HG02884 (cell line): ENCODE measurements around the gene INSC.

Source experiments
- ATAC-seq: cut with Tn5 transposase; IDR thresholded peaks from one replicate; pipeline ENCODE4 v1.9.1; 2021; ENCODE audit warnings: mild to moderate bottlenecking, moderate library complexity; ENCODE audit not compliant: unreplicated experiment

INSC gene

DNA sequence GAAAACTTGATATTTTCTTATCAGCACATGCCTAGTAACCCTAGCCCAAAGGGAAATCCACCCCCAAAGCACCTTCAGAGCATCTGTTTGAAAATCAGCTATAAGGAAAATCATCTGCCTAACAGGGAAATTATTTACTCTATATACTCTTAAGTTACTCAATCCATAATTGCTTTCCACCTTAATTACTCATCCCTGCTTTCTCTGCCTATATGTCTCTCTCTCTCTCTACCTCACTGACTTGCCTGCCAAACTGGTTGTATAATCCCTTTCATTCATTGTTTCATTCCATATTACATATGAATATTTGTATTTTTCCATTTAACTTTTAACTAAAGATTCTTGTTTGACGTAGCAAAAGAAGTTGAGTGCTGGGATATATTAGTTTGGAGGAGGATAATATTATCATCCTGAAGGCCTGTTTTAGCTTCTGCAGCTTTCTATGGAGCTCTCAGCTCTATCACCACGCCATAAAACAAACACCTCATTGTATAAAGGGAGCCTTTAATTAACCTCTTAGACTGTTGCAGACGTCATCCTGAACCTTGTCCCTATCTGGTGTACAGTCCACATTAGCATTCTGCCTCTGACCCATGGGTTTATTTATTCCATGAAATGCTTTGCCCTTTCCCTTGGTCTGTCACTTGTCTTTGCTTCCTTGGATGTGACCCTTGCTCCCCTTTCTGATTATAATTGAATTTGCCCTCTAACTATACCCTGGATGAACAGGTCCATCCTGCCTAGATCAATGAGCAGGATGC is 98.9 kb downstream of the INSC start:
- ATAC-seq, result no peak

DNA sequence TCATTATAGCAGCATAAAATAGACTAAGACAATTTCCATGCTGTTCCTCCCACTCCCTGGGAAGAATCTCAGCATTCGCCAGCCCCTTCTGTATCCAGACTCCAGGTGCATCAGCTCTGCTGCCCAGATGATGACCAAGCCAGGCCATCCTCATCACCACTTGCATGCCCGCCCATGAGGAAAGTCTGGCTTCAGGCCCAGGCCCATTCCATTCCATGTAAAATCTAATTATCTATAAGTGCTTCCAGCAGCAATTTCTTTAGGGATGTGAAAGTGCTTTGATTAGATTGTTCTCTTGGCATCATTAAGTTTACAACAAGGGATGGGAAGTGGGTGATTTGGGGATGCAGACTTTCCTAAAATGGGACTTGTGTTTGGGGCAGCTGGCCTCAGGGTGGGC is 100.3 kb downstream of the INSC start:
- ATAC-seq, result no peak

DNA sequence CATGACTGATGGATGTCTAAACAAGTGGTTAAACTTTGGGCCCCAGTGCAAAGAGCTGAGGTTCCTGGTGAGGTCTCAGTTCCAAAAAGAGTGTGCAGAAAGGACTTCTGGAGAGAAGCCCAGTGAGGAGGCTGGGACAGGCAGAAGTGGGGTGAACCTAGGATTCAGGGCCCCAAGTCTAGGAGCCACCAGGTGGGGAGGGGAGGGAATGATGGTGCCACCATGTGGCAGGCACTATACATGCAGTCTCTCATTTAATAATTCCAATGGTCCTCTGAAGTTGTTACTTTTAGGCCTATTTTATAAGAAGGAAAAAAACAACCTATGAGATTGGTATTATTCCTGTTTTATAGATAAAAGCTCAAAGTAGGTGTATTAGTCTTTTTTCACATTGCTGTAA is 102.0 kb downstream of the INSC start:
- peak; percentile 77 for ATAC-seq

DNA sequence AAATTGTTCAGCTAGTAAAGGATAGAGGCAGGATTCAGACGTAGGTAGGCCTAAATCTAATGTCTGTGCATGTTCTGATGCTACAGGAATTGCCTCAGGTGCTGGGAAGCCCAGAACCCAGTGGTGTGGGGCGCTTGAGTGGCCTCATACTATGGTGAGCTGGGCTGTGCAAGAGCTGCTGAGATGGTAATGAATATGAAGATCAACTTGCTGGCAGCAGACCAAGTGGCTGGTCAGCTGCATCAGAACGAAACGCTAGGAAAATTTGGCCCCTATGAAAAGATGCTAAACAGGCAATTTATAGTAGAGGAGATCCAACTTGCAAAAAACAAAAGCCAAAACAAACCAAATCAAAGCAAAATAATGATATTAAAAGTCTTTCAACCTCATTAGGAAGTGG is 102.7 kb downstream of the INSC start:
- no peak for ATAC-seq

DNA sequence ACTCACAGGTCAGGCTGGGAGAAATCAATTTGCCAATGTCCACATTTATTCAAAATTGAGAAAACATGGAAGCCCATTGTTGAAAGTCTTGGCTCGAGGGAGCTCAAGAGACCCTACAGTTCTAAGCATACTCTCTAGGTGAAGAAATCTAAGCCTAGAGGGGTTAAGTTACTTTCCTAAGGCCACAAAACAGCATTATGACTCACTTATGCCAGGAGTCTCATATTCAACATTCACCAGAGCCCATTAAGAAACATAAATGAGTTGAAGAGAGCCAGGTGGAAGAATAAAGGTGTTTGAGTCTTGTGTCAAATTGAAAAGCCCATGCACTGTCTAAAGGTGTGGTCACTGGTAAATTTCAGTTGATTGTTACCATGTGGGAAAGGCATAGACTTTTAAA is 108.1 kb downstream of the INSC start:
- no peak for ATAC-seq

DNA sequence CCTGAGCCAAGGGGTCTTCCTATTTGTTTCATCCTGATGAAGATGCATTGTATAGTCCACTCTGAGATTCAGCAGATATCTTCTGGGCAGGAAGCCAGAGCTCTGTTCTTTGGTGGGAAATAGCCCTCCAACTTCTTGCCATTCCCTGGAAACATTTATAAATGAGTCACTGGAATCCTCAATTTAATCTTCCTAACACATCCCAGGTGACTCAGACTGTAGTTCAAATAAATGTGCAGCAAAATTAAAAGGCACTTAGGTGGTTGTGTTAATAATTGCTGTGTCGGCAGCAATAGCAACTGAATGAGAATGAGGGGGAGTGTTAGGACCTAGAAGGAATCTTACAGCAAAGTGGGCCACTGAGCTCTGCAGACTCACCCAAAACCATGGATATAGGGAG is 108.6 kb downstream of the INSC start:
- no peak for ATAC-seq

DNA sequence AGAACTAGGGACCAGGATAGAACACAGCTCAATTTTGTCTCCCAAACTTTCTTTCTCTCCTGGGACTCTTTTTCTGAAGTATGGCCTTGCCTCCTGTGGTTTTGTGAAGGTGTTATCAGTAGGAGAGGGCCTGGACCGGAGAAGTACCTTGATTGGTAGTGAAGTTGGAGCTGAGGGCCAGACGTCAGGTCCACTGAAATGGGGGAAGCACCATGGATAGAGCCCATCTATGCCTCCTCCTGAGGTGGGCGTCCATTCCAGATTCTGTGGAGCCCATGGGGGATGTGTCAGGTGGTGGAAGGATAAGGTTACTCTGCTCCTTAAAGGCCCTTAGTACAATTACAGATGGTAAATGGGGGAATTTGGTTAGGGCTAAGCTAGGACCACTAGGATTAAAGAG is 109.7 kb downstream of the INSC start:
- no peak for ATAC-seq

DNA sequence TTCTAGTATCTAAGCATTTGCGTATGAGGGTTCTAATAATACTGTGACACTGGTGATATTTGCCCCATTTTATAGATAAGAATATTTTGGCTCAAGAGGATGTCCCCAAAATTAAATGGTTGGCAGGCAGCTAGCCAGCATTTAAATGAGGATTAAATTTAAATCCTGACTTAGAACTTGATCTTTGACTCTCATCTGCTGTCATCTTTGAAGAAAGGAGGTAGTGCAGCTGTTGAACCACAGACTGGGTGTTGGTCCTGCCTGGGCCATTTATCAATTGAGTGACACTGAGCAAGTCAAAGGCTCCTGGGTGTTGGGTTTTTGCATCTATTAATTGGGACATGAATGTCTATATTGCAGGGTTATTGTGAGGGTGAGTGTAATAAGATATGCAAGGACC is 112.3 kb downstream of the INSC start:
- no peak for ATAC-seq

DNA sequence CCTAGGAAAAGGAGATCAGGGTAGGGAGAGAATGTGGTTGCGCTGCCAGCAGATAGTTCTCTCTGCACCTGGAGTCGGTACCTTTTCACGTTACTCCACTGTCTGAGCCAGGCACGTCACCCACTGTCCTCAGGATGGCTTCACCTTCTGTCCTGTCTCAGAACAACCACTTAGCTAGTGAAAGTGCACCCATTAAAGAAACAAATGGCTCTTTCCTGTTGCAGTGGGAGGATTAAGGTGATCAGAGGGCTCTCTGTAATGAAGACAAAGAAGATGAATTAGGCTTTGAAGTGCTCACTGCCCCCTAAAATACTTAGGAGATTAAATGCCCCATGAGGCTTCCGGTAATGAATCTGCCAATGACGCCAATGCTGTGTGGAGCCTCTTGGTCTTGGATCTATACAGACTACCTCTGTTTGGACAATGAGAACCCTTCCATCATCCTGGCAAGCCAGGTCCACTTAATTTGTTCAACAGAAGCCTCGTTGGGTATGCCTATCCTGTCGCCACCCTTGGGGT is 113.7 kb downstream of the INSC start:
- no peak for ATAC-seq

DNA sequence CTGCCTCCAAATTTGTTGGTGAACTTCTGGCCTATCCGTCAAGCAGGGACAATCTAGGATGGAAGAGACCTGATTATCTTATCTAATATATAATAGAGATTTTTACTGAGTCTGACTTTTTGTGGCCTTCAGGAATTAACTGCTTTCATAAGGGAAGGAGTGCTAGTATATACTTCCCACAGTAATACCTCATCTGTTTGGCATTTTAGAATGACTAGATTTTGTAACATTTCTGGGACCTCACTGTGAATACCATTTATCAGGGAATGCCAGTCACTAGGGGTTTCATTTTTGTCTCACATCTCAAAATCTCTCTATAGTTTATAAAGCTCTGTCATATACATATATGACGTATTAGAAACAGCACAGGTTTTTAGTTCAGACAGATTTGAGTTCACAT is 114.3 kb downstream of the INSC start:
- ATAC-seq, result no peak

DNA sequence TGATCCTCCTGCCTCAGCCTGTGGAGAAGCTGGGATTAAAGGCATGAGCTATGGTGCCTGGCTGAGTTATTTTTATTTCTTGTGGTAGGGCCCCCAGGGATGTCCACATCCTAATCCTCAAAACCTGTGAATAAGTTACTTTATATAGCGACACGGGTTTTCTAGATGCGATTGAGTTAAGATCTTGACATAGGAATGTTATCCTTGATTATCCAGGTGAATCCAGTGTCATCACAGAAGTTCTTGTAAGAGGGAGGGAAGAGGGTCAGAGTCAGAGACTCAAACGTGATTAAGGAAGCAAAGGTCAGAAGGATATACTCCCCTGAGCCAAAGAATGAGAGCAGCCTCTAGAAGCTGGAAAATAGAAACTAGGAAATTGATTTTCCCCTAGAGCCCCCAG is 117.8 kb downstream of the INSC start:
- no peak for ATAC-seq

DNA sequence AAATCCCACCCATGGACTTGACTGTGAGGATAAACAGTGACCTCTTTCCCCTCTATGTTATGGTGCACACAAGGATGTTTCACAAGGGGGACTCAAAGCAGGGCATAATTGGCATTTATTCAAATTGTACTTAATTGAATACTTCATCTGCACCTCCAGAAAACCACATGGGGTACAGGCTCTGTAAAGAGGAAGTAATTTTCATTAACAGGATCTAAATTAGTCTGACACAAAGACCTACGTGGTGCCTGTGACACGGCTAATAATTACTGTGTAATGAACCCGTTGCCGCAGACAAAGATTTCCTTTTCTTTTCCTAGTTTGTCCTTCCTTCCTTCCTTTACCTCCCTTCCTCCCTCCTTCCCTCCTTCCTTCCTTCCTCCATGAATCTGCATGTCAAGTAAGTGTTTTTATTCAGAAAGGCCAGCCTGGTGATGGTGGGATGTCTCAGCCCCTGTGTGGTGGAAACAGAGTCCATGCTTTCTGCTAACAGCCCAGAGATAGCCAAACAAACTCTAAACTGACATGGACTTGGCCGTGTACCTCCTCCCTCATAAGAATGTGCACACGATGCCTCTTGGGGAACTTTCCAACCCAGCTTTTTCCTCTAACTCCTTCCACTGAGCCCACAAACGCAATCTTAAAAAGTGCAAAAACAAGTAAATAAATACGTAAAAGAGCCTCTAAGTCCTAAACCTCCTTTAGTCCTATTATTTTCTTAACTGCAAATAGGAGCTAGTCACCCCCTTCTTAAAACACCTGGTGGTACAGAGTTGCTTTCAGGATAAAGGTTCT is 118.8 kb downstream of the INSC start:
- ATAC-seq, result no peak

DNA sequence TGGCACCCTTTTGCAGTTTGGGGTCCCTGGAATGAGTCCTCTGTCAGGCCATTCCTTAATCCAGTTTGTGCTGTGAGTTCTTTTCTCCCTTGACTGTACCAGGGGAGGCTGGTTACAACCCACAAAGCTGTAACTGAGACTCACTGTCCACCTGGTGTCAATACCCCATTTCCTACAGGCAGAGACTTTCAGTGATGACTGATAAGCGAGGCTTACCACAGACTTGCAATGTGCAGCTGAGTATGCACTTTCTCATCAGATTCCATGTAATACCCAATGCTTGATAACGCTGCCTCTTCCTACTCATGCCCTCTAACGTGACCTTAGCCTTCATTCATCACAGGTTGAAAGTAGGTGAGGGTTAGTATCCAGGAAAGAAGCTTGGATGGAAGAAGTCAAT is 120.1 kb downstream of the INSC start:
- no peak for ATAC-seq

DNA sequence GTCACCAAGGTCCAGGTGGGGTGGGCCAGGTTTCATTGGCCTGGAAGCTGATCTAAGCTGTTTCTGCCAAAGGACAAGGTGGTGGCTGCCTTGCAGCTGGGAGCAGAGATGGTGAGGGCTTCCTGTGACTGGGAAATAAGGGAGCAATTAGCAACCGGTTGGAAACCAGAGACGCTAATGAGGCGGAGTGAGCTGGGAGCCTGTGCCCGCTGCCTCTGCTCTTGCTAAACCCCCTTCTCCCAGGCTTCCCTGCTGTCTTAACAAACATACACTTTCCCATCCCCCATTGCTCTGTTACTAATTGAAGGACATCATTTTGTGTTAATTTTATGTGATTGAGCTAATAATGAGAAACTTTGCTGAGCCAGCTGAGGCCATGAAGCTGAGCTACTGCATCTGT is 121.8 kb downstream of the INSC start:
- no peak for ATAC-seq

DNA sequence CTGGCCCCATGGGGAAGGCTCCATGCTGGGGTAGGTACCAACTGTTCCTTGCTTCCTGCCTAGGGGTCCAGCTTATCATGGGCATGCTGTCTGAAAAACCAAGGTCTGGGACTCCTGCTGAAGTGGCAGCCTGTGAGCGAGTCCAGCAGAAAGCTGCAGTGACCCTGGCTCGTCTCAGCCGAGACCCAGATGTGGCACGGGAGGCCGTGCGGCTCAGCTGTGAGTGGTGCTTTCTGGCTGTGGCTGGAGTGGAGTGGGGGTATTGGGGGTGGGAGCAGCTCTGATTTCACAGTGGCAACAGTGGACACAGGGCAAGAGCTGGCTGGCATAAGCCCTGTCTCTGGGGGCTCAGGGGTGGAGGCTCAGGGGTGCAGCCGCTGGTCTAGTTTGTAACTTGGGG is 124.1 kb downstream of the INSC start:
- no peak for ATAC-seq

DNA sequence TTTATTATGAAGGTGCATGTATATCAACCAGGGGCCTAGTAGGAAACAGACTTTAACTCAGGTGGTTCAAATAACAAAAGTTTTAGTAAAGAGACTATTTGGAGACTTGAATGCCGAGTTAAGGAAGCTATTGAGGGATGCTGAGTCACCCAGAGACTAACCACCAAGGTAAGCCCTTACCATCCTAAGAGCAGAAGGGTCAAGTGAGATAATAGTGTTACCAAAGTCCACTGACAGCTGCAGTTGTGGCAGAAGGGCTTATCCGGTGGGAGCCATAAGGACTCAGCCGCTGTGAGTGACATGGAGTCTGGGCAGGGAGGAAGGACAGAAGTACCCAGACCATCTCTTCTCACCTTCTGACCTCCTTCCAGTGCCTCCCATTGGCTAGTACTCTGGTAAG is 134.0 kb downstream of the INSC start:
- ATAC-seq, result no peak

DNA sequence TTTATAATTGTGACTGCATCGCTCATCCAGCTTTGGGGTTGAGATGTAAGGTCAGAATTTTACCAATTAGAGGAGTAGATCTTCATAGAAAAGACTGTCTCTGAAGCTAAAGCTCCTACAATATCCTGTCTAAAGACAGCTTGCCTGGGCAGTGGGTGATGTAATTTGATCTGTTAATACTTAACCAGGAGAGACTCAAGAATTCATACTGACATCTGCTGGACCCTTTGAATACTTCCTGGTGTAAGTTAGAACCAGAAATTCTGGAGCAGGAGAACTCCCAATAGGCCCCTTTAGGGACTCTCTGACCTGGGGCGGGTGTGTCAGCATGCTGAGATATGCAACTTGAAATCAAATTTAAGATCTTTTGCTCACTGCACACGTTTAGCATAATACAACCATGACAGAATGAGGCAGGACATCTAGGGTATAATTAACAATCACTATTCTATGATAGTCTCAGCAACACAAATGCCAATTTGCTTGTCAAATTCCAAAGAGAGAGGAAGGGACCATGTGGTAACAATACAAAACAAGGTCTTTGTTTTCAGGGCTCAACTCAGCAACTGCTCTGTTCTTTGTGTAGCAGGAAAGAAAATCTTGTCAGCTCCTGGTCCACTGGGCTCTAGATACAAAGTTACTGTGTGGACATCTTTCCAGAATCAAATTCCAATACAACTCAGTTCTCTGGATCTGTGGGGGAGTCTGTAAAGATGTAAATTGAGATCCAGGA is 143.9 kb downstream of the INSC start:
- no peak for ATAC-seq

DNA sequence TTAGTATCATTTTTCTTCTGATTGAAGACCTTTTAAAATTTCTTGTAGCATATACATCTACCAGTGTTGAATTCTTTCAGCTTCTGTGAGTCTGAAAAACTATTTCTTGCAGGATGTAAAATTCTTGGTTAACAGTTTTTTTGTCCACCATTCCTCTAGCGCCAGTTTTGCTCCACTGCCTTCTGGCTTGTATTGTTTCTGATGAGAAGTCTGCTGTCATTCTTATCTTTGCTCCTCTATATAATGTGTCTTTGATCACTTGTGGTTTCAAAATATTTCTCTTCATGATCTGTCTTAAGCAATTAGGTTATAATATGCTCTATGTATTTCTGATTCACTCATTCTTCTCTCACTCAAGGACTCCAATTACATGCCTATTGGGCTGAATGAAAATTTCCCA is 152.3 kb downstream of the INSC start:
- ATAC-seq, result no peak

DNA sequence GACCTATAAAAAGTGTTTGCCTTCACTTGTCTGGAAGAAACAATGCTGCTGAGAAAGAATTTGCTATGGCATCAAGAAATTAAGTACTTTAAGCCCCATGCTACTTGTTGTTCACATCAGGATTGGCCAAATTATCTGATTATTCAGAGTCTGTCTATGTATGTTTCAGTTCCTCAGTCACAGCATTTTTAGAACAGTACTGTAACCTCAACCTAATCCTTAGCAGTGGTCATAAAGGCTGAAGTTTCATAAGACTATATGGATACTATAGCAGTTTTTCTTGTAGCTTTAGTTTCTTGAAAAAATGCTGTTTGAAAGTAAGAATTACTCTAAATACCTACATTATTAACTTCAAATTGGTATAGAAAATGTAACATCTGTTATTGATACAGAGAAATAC is 153.9 kb downstream of the INSC start:
- ATAC-seq, result no peak

DNA sequence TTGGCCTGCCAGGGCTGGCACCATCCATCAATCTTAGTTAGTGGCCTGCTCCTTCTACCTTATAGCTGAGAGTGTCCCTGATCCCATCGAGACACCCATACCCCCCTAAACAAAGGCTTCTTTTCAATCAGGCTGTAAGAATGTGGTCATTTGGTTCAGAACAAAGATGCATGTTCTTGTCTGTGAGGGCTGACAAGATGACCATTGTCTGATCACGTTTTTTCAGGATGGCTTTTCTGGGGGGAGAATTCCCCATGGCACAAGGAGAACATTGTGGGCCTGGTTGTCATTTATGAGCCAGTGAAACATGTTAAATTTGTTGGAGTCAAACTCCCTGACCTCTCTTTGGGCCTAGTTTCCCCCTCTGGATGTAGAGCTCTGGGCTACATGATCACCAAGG is 160.4 kb downstream of the INSC start:
- ATAC-seq, result no peak

DNA sequence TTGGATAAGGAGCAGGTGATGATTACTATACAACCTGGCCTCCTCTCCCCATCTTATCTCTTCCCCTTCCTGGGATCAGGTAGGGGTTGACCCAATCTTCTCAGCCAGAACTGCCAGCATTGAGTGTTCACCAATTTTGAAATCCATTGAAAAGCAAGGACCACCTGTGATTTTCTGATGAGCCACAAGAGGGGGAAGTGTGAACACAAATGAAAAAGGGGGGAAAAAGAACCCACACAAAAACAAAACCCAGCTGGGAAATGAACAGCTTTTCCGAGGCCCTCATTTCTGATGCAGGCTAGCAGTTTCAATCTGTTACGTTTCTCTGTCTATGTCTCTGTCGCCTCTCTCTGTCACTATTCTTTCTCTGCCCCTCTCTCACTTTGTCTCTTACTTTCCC is 161.9 kb downstream of the INSC start:
- ATAC-seq, result no peak

DNA sequence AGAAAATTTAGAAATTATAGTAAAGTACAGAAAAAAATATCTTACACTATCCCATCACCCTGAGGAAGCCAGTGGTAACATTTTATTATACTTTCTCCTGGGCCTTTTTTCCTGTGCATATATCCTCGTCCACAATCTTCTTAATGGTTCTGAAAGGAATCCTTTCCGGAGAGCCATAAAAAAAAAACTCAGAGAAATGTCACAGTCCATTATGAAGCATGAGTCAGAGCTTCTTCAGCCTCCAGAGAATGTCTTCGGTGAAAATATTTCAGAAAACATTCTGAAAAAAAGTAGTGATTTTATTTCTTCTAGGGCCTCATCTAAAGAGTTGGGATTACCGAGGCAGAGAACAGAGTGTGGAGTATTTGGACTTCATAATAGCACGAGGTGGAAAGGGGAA is 163.4 kb downstream of the INSC start:
- no peak for ATAC-seq
